Measurements from ENCODE around the gene MRPL23.

DNA sequence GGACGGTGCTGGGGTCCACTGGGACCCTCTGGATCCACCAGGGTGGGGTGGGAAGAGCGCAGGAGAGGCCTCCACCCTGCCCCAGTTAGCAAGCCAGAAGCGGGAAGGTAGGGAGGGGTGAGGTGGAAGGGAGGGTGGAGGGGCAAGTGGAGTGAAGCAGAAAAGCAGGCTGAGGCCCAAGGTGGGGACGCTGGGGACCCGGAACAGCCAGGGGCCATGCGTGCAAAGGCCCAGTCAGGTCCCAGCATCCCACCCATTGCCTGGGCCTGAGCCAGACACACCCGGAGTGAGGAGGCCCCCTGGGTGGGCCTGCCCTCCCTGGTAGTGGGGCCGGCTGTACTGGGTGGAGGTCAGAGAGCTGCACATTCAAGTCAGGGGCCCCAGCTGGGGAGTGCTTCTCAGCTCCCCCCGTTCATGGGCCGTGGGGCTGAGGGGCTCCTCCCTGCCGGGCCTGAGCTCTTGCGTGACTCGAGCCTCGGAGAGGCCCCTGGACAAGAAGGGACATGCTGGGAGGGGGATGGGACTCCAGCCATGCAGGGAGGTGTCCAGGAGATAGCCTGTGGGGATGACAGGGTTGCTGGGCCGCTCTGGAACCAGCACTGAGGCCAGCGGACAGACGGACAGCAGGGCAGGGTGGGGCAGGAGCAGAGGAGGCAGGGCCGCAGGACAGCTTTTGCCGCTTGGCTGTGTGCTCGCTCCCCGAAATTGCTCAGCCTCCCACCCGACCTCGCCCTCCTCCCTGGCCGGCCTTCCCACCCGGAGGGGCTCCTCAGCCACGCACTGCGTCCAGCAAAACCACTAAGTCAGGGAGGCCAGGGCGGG is 19.9 kb upstream of the MRPL23 start:
- TF ChIP-seq EP300 (IDR thresholded peaks at IDR 0.05; ENCODE audit: borderline replicate concordance): no peak
- no peak for TF ChIP-seq TCF12 (IDR thresholded peaks at IDR 0.05; ENCODE audit: low read depth)
- no peak for TF ChIP-seq TEAD4 (IDR thresholded peaks at IDR 0.05)
- TF ChIP-seq RAD21 (IDR thresholded peaks at IDR 0.05; ENCODE audit: low read depth): no peak
- TF ChIP-seq NFIC (IDR thresholded peaks at IDR 0.05): no peak
- TF ChIP-seq, protein P1, sequence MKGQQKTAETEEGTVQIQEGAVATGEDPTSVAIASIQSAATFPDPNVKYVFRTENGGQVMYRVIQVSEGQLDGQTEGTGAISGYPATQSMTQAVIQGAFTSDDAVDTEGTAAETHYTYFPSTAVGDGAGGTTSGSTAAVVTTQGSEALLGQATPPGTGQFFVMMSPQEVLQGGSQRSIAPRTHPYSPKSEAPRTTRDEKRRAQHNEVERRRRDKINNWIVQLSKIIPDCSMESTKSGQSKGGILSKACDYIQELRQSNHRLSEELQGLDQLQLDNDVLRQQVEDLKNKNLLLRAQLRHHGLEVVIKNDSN (IDR thresholded peaks at IDR 0.05): no peak

All from Ishikawa (cell line).